NCI-H2081 treated with DMSO at 0.1 percent for 48 hours (cell line): ENCODE data around the gene RCAN3.

Experiments used
- DNase-seq: peaks from one replicate; lab custom pipeline; 2025; lab: John Stamatoyannopoulos, UW

The RCAN3 gene

GRCh38 chr1:24551290-24551959, 48.8 kb downstream of the RCAN3 start:
- no peak for DNase-seq

GRCh38 chr1:24551960-24552571, 49.4 kb downstream of the RCAN3 start:
- no peak for DNase-seq

DNA sequence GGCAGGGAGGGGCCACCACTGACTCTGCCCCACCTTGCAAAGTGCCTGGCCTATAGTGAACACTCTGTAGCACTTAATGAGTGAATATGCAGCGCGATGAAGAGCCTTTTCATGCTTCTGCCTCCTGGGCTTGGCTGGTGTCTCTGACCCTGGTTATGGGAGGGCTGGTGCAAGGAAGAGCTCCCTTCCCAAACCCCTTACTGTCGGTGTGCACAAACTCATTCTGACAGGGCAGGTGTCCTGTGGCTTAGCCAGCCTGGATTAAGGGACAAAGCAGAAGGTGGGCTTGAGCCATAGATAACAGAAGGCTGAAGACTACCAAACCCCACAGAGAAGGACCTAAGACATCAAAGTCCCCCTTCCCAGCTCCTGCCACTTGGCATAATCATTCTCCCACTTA, 51.3 kb downstream of the RCAN3 start:
- DNase-seq, result no peak

DNA sequence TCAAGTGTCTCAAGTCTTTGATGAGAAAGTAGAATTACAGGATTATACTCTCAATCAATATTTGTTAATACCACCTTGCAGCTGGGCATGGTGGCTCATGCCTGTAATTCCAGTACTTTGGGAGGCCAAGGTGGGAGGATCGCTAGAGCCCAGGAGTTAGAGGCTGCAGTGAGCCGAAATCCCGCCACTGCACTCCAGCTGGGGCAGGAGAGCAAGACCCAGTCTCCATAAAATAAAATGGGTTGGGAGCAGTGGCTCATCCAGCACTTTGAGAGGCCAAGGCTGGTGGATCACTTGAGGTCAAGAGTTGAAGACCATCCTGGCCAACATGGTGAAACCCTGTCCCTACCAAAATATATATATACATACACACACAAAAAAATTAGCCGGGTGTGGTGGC, 52.1 kb downstream of the RCAN3 start:
- no peak for DNase-seq

DNA sequence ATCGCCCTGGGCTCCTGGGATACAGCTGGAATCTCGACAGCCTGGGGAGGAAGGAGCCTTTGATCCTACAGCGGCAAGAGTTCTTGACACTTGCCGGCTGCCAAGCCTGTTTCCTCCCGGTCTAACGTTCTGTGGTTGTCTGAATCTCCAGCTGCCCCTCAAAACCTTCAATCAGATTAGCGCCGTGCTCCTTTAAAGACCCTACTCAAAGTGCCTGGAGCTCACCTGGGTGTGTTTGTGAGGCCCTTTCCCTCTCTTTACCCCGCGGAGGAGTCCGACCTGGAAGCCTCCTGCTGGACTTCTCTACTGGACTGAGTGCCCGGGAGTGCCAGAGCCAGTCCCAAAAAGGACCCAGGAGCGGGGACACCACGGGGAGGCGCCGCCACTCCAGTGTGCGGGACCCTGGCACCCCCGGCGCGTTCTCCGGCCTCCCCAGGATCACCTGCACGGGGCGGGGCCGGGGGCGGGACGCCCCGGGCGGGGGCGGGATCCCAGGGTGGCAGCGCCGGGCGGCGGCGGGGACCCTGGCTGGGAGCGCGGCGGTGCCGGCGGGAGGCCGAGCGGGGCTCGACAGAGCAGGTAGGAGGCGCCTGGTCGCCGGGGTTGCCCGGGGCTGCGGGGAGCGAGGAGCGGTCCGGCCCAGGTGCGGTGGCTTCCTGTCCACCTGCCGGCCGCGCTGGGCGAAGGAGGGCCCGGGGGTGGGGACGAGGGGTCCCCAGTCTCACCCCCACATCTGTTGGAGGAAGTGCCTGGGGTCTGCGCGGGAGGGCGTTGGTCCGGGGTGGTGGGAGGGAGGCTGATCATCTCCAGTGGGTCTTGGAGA, 53.2 kb downstream of the RCAN3 start, which contains the start of gene NCMAP:
TSS of gene NCMAP (plus strand) at position 497 of the 823 bp plus-strand sequence. CDS start 39,344 bp downstream, outside the sequence.
- no peak for DNase-seq

GRCh38 chr1:24556414-24556795, 53.8 kb downstream of the RCAN3 start:
- DNase-seq, result no peak

- DNase-seq, result no peak
These were observed 54.6 kb downstream of the RCAN3 start for GRCh38 chr1:24557220-24557619.

DNA sequence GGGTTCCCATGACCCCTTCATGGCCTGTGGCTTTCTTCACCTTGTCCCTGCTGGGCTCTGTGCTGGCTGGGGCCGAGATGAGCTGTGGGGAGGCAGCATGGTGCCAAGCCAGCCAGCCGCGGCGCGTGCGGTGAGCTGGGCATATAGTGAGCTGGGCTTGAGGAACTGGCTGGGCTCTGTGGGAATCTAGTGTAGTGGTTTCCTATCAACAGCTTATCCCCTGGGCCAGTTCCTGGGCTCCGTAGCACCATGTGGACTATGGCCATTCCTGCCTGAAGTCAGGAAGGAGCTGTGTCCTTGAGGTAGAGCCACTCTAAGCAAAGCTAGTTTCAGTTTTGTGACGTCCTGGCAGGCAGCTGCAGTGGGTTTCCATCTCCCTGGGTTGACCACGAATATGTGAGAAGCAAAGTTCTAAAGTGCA, 55.1 kb downstream of the RCAN3 start:
- DNase-seq, result no peak

DNA sequence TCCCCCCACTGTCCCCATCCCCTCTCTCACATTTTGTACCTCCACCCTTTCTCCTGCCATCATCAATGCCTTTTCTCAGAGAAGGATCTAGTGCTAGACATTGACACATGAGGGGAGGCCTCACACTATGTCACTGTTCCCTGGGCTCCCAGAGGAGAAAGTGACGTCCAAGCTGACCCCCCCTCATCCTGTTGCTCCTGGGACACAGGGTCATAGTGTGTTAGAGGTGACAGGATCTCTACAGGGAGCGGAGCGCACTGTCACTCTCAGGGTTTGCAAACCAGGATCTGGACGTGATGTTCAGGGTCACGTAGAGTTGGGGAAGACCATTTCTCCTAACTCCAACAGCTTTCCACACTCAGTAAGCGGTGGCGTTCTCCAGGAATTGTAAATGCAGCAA, 55.8 kb downstream of the RCAN3 start:
- DNase-seq, result no peak

- DNase-seq, result no peak
These were observed 56.5 kb downstream of the RCAN3 start for GRCh38 chr1:24558902-24559791.

- no peak for DNase-seq
These were observed 57.7 kb downstream of the RCAN3 start for GRCh38 chr1:24560361-24560760.

DNA sequence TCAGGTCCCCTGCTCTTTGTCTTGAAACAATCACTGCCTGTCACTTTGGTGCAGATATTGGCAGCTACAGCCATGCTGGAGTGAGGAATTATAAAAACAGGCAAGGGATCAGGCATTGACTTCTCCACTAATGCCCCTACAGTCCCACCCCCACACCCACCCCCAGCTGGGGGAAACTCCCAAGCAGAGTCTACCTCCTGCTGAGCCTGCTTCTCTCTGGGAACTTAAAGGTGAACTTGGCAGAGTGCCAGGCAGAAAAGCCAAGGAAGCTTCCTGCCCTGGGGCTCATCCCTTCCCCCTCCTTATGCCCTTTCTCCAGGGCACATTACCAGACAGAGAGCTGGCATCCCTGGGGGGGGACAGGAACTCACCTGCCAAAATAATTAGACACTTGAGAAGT, 60.0 kb downstream of the RCAN3 start:
- DNase-seq, result no peak

- DNase-seq, result no peak
These were observed 62.1 kb downstream of the RCAN3 start for GRCh38 chr1:24564695-24565094.

GRCh38 chr1:24566236-24566867, 63.7 kb downstream of the RCAN3 start:
- no peak for DNase-seq

DNA sequence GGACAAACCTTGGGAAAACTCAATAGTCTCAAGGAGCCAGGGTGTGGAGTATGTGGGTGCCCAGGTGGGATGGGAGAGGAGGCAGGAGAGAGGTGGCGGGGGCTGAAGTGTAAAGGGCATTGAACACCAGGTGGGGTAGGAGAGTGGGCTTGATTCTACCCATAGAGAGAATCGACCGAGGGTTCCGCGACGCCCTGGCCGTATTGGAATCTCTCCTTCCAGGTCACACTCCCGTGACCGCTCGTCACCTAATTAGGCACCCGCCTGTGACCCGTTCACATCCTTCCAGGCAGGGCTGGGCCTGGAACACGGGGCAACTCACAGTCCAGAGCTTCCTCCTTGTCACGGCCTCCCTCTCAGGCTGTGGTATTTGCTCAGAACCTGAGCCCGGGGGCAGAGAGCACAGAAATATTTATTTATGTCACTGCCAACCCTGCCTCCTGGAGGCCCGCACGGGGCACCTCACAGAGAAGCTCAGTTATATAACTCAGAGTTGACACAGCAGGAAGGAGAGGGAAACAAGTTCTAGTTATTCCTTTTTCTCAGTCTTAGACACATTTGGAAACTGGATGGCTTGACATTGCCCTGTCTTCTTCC, 65.3 kb downstream of the RCAN3 start:
- DNase-seq, result no peak

DNA sequence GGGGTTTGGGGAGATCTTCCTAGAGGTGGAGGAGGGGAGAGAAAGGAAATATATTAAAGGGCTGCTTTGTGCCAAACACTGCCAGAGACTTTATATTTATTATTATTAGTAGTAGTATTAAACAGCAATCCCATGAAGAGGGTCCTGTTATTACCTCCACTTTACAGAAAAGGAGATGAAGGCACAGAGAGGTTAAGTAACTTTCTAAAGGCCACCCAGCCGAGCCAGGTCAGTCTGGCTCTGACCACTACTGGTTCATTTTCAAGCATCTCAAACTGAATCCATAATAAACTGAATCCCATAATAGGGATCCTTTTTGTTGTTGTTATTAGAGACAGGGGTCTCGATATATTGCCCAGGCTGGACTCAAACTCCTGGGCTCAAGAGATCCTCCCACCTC, 65.8 kb downstream of the RCAN3 start:
- no peak for DNase-seq

DNA sequence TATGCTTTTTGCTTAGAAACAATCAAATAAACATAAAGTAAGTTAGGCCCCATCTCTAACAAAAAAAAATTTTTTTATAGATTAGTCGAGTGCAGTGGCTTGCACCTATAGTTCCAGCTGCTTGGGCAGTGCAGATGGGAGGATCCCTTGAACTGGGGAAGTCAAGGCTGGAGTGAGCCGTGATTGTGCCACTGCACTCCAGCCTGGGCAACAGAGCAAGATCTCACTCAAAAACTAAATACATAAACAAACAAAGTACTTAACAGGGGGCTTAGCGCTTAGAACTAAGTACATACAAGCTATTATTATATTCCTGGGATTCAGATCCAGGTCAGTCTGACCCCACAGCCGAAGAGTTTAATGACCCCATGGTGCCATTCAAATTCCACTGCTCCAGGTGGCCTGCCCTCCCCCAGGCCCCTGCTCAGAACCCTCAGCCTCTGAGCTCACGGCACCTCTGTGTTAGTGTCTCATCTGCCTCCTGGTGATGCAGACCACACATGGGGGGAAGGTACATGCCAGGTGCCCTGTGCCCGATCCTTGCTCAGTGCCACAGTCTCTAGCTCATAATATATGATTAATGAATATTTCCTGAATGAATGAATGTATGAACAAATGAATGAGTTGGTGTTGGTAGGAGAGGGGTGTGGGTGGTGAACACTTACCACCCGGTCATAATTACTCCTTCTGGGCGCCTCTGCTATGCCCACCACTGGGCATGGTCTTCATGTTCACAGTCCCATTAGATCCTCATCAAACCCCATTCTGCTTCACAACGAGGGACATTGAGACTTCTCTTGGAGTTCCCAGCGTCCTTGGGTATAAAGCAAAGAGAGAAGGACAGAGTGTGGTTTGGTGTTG, 67.9 kb downstream of the RCAN3 start:
- no peak for DNase-seq

DNA sequence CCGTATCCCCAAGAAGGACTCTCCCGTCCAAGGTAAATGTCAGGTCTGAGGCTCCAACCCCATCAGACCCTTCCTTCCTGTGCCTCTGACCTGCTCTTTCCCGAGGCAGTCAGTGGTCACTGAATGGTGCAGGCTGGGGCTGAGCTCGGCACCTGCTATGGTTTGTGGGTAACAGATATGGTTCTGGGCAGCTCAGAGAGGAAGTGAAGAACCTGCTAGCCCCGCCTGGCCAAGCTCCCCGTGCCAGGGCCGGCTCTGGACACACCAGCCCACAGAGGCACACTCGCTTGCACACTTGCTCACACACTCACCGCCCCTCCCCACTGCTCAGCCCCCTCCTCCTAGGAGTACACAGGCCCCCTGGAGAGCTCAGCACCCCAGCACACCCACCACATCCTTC, 69.7 kb downstream of the RCAN3 start:
- no peak for DNase-seq

DNA sequence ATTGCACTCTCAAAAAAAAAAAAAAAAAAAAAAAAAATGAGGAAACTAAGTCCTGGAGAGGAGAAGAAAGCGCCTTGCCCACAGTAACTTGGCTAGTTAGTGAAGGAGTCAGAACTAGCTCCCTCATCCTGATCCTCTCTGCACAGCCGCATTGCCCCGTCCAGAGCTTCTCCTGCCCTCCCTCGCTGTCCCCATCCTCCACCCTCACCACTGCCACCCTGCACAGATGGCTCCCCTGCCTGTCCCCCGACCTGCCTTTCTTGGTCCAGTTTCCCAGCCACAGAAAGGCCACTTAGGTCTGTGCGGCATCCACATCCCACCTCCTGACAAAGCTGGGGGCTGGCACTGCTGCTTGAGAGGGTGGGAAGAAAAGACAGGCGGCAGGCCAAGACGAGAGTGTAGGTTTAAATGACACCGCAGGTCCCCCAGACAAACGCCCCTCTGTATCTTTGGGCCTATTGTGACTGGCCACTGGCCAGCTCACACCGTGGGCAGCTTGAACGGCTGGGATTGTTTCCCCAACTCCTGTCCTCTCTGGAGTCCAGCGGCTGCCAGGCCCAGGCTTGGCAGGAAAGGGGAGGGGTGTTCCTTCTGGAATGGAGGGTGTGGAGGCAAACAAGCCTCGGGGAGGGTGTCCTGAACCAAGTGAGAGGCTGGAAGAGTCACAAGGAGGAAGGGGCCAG, 73.4 kb downstream of the RCAN3 start:
- DNase-seq, result no peak

GRCh38 chr1:24578846-24579245, 76.2 kb downstream of the RCAN3 start:
- DNase-seq, result no peak
